ENCODE measurements around the gene DNMT3L. TPM values are rescaled to one million over a fixed set of nuclear protein-coding genes. Genes with fewer than 3 reads are reported as not detected.

The DNMT3L gene
- polyA plus RNA-seq, 1 of the 3 experiments (the other 2 are of a cell fraction), result not detected

GRCh38 chr21:44282370-44282769 is 20.7 kb upstream of the DNMT3L start:
- Histone ChIP-seq H2AFZ (ENCODE audit: low read depth) (no peak overlapping the region), H3K36me3 (replicated peaks in 1 of 2; ENCODE audit: control insufficient read depth in 1 of 2, insufficient read depth in 2 of 2, low read length in 1 of 2) (no peaks in the 10 kb centered on the region), H3K4me3 (ENCODE audit: low read depth in 2 of 2, low read length in 1 of 2) (no peak overlapping the region), H3K9me2 (no peaks in the 10 kb centered on the region), H3K27me3 (ENCODE audit: insufficient read depth) (no peaks in the 10 kb centered on the region; the same call in 1 of the 2 replicates), H3K79me2 (ENCODE audit: insufficient read depth) (no peaks in the 10 kb centered on the region), H3K9ac (no peak overlapping the region), H4K20me1 (ENCODE audit: insufficient read depth) (no peaks in the 10 kb centered on the region), H3K4me2 (no peak overlapping the region), H3K27ac (ENCODE audit: low read depth in 2 of 2, low read length in 1 of 2) (no peak overlapping the region), H3K9me3 (no peaks in the 10 kb centered on the region), H3F3A (replicated peaks; ENCODE audit: insufficient read depth) (no peaks in the 10 kb centered on the region), H3K4me1 (ENCODE audit: control insufficient read depth in 1 of 2, insufficient read depth in 2 of 2, low read depth in 1 of 2, low read length in 1 of 2) (no peaks in the 10 kb centered on the region; a peak in 1 of 4 replicates)
- TF ChIP-seq JUND (IDR thresholded peaks at IDR 0.05), result no peak
- TF ChIP-seq TAF1 (IDR thresholded peaks at IDR 0.05; ENCODE audit: borderline replicate concordance, low read depth, low read length), result no peak
- CTCF ChIA-PET, result interaction anchor here (1.2 kb wide), 1 partner anchor 15 kb away, joined by 3 read pairs; no protein-coding TSS in a partner anchor
- POLR2A ChIA-PET, result no interaction called here
- WGBS (ENCODE audit: low lambda C conversion rate), result 63% methylated on average over 4 of the region's 9 CpGs
- DNase-seq, result no peak

DNA sequence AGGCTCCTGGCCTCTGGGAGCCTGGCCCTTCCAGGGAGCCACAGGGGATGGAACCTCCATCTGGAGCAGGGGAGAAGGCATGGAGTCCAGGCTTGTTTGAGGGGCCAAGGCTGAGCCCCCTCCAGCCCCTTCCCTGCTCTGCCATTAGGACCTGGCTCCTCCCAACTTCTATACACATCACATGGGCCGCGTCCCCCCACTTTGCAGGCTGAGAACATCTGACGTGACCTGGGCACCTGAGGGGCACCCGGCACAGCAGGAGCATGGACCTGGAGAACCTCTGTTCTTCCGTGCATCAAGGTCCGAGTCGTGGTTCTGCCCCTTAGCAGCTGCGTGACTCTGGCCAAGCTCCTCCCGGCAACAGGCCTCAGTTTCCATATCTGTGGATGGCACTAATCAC is 20.1 kb upstream of the DNMT3L start:
- ChIA-PET POLR2A (no interaction called here), CTCF (interaction anchor here (1.2 kb wide), 1 partner anchor 16 kb away, joined by 3 read pairs; no protein-coding TSS in a partner anchor)
- Histone ChIP-seq H3K9me2 (no peaks in the 10 kb centered on the region), H2AFZ (ENCODE audit: low read depth) (no peak overlapping the region), H3K4me3 (ENCODE audit: low read depth in 2 of 2, low read length in 1 of 2) (no peak overlapping the region), H3K9ac (no peak overlapping the region), H3K27ac (ENCODE audit: low read depth in 2 of 2, low read length in 1 of 2) (no peak overlapping the region), H3K27me3 (ENCODE audit: insufficient read depth) (no peaks in the 10 kb centered on the region; the same call in 1 of the 2 replicates), H3K4me2 (no peak overlapping the region), H3F3A (replicated peaks; ENCODE audit: insufficient read depth) (no peaks in the 10 kb centered on the region), H3K79me2 (ENCODE audit: insufficient read depth) (no peaks in the 10 kb centered on the region), H3K9me3 (no peaks in the 10 kb centered on the region), H4K20me1 (ENCODE audit: insufficient read depth) (no peaks in the 10 kb centered on the region), H3K36me3 (replicated peaks in 1 of 2; ENCODE audit: control insufficient read depth in 1 of 2, insufficient read depth in 2 of 2, low read length in 1 of 2) (no peaks in the 10 kb centered on the region), H3K4me1 (ENCODE audit: control insufficient read depth in 1 of 2, insufficient read depth in 2 of 2, low read depth in 1 of 2, low read length in 1 of 2) (no peaks in the 10 kb centered on the region; a peak in 1 of 4 replicates)
- DNase-seq, result no peak
- TF ChIP-seq, protein P1, sequence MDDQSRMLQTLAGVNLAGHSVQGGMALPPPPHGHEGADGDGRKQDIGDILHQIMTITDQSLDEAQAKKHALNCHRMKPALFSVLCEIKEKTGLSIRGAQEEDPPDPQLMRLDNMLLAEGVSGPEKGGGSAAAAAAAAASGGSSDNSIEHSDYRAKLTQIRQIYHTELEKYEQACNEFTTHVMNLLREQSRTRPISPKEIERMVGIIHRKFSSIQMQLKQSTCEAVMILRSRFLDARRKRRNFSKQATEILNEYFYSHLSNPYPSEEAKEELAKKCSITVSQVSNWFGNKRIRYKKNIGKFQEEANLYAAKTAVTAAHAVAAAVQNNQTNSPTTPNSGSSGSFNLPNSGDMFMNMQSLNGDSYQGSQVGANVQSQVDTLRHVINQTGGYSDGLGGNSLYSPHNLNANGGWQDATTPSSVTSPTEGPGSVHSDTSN (IDR thresholded peaks at IDR 0.05), result no peak
- TF ChIP-seq FOXM1 (IDR thresholded peaks at IDR 0.05; ENCODE audit: low read depth), result no peak
- TF ChIP-seq GATA2 (CRISPR knock-in tag; IDR thresholded peaks at IDR 0.05), result no peak
- no peak for TF ChIP-seq NFIC (IDR thresholded peaks at IDR 0.05; ENCODE audit: borderline replicate concordance)
- no peak for TF ChIP-seq NRF1 (IDR thresholded peaks at IDR 0.05; ENCODE audit: low read depth, low read length)
- no peak for TF ChIP-seq EZH2phosphoT487 (IDR thresholded peaks at IDR 0.05; ENCODE audit: borderline replicate concordance, low read depth)
- no peak for TF ChIP-seq TAF1 (IDR thresholded peaks at IDR 0.05; ENCODE audit: borderline replicate concordance, low read depth, low read length)
- no peak for TF ChIP-seq MEF2A (IDR thresholded peaks at IDR 0.05; ENCODE audit: borderline replicate concordance, low read depth)
- TF ChIP-seq RXRA (IDR thresholded peaks at IDR 0.05; ENCODE audit: borderline replicate concordance, low read depth), result no peak
- TF ChIP-seq, protein P2, sequence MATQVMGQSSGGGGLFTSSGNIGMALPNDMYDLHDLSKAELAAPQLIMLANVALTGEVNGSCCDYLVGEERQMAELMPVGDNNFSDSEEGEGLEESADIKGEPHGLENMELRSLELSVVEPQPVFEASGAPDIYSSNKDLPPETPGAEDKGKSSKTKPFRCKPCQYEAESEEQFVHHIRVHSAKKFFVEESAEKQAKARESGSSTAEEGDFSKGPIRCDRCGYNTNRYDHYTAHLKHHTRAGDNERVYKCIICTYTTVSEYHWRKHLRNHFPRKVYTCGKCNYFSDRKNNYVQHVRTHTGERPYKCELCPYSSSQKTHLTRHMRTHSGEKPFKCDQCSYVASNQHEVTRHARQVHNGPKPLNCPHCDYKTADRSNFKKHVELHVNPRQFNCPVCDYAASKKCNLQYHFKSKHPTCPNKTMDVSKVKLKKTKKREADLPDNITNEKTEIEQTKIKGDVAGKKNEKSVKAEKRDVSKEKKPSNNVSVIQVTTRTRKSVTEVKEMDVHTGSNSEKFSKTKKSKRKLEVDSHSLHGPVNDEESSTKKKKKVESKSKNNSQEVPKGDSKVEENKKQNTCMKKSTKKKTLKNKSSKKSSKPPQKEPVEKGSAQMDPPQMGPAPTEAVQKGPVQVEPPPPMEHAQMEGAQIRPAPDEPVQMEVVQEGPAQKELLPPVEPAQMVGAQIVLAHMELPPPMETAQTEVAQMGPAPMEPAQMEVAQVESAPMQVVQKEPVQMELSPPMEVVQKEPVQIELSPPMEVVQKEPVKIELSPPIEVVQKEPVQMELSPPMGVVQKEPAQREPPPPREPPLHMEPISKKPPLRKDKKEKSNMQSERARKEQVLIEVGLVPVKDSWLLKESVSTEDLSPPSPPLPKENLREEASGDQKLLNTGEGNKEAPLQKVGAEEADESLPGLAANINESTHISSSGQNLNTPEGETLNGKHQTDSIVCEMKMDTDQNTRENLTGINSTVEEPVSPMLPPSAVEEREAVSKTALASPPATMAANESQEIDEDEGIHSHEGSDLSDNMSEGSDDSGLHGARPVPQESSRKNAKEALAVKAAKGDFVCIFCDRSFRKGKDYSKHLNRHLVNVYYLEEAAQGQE (IDR thresholded peaks at IDR 0.05; ENCODE audit: low read depth, low read length), result no peak
- no peak for TF ChIP-seq FOSL2 (IDR thresholded peaks at IDR 0.05; ENCODE audit: borderline replicate concordance, low read depth)
- TF ChIP-seq TEAD4 (IDR thresholded peaks at IDR 0.05; ENCODE audit: borderline replicate concordance, insufficient read depth), result no peak
- TF ChIP-seq CHD2 (IDR thresholded peaks at IDR 0.05; ENCODE audit: low read length, partially characterized antibody), result no peak
- no peak for TF ChIP-seq GABPA (IDR thresholded peaks at IDR 0.05; ENCODE audit: low read depth)
- no peak for TF ChIP-seq RFX5 (IDR thresholded peaks at IDR 0.05; ENCODE audit: low read length)
- 81% methylated on average over 8 of the region's 9 CpGs for WGBS (ENCODE audit: low lambda C conversion rate)

Data from SK-N-SH (cell line).